GM21515 (cell line): ENCODE data around the gene INTS14.
A peak's percentile ranks its signal among the peaks of the same experiment; 100 is the strongest.

Experiments
- ATAC-seq: cut with Tn5 transposase; IDR thresholded peaks from one replicate; pipeline ENCODE4 v1.9.1; 2021; ENCODE audit not compliant: unreplicated experiment

Gene INTS14

DNA sequence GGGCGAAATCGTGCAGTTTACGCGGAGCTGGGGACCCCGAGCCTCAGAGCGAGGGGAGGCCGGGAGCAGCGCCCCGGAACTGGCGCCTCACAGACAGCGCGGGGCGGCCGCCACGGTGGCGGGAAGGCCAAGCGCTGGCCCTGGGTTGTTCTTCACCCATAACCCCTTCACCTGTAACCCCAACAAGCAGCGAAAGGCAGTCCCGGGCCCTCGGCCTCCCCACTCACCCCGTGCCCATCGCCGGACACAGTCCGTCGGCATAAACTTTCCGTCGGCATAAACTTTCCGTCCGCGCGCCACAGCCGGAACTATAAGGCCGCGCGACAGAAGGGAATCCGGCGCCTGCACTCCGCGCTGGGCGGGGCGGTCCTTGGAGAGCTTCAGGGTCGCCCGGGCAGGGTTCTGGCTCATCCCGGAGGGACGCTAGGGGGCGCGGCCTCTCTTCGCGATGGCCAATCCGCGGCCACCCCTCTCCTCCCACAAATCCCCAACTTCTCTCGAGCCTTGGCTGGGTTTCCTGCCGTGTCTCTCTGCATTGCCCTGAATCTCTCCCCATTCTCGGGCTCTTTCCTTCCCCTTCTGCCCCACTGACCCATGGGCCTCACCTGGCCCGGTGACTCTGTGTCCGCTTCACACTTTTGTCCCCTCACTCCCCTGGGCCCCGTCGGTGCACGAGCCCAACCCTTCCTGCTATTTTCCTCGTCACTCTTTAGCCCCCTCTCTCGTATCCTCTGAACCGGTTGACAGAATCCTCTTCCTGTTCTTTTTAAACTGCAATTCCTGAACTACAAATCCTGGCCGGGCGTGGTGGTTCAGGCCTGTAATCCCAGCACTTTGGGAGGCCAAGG is at the start of gene INTS14:
Gene INTS14, minus strand, starts transcription at position 261 of the 848 bp plus-strand sequence. CDS start 3,751 bp downstream, outside the sequence.
- peak; percentile 86 for ATAC-seq

DNA sequence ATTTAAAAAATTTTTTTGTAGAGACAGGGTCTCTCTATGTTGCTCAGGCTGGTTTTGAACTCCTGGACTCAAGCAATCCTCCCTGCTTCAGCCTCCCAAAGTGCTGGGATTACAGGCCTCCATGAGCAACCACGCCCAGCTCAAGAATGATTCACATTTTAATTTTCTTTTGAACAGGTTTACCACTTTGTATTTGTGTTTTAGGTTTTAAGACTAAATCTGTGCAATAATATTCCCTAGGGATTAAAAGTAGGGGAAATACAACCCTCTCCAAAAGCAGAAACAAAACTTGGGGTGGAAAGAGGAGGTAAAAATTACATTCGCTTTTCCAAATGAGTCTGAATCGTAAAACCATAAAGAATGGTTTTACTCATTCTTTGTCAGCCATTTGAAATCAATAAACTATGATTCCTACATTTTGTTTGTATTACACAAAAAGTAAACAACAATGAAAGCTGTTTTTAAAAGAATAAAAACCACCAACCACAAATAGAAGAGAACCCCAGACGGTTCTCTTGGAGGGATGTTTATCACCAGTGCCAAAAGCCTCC is 48.6 kb upstream of the INTS14 start:
- no peak for ATAC-seq

DNA sequence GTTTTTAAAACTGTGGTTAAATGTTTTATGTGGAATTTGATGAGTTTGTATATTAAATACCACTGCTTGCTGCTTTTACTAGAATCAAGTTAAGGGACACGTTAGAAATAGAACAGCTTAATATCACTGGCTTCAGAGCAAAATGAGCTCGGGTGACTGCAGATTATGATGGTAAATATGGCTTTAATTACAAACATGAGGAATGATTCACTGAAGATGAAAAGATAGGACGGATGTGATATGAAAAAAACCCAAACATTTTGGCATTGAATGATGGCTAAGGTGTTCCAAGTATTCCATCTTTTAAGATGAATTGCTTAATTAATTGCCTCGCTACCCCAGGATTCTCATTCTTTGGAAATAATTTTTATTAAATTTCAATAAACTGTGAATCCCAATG is 44.5 kb upstream of the INTS14 start:
- no peak for ATAC-seq

DNA sequence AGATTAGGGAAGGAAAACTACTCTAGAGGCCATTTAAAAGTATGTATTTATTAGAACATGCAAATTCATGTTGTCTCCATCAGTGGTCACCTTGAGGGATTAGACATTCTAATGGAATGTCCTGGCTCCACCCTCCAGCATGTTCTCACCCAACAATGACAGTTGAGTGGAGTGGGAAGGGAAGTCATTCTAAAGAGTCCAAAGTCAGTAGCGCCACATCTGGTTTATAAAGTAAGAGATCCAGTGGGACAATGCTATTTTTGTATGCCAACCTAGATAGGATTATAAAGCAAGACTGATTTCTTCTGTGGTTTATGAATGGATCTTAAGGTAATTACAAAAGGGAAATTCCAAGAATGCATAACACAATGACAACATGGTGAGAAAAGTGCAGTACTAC is 44.1 kb upstream of the INTS14 start:
- no peak for ATAC-seq

DNA sequence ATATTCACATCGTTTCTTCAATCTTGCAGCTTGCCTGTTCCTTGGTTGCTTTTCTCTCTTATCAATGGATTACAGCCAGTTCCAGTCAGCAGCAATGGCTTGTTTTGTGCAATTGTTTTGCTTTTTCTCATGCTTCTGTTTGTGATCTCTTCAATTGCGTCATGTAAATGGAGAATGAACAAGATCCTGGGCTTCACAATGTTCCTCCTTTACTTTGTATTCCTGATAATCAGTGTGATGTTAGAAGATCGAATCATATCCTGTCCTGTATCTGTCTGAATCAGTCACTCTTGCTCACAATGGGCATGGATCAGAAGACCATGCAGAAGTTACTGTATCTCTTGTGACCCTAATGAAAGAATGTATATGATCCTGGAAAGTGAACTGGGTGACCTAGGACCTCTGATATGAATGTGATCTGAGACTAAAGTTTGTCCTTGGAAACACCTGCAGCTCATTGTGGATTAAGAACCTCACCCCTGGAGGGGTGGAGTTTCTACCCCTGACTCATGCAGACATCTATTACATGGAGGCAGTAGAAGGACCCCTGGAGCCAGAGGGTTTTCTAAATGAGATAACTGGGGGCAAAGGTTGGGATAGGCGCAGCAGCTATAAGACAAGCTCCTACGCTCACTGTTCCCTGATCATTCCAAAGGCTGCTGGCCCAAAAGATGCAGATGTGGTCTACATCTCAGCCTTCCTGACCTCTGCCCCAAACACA is 43.0 kb upstream of the INTS14 start:
- ATAC-seq, result no peak

DNA sequence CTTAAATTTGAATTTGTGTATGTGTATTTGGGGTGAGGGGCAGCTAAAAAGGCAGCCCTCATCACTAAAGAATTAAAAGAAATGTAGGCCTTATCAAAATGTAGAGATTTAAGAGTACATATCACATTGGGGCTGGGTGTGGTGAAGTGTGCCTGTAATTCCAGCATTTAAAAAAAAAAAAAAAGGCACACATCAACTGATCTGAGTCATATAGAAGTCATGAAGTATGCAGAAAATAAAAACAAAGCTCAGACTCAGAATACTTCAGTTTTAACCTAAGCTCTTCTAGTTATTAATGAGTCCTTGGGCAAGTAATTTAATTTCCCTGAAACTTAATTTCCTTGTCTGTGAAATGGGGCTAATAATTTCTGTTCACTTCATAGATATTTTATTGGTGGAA is 42.4 kb upstream of the INTS14 start:
- ATAC-seq, result no peak

DNA sequence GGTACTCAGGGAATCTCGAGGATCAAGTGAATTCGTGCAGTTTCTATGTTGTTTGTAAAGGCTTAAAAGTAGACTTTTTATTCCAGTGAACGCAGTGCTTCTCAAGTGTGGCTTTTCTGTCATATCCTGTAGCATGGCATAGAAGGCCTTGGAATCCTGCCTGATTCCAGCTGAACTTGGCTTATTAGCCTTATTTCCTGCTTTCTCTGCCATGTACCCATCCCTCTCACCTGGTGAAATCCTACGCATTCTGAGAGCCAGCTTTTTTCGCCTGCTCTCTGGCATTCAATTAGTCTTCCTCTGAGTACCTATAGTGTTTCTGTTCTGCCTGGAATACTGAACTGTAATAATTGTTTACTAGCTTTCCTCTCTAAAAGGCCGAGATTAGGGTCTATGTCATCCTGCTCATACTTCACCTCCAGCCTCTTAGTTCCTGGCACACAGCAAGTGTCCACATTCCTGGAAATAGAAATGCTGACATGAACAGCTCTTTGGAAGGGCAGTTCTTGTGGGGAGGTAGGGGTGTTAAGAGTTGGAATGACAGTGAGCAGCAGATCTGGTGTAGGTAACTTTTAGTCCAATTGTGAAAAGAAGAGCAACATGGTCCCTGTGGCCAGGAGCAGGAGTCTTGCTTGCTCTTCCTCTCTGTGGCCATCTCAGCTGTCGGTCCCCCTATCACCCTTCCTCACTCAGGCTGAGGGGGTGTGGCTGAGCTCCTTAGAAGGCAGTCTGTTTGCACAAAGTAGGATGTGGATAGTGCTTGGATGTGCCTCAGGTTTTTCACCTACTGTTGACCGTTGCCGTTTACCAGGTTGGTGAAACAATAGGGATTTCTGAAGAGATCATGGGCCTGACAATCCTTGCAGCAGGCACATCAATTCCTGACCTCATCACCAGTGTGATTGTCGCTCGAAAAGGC is 41.2 kb upstream of the INTS14 start:
- ATAC-seq, result no peak

DNA sequence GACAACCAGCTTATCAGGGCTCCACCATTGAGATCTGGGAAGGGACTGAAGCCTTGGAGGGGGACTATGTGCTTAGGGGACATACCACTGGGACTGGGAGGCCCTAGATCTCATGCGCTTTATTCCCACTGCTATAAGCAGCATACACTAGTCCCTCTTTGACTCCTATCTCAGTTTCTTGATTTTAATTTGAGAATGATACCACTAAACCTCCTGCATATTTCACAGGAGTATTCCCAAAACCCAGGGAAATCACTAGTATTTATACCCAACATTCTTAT is 40.1 kb upstream of the INTS14 start:
- ATAC-seq, result no peak

DNA sequence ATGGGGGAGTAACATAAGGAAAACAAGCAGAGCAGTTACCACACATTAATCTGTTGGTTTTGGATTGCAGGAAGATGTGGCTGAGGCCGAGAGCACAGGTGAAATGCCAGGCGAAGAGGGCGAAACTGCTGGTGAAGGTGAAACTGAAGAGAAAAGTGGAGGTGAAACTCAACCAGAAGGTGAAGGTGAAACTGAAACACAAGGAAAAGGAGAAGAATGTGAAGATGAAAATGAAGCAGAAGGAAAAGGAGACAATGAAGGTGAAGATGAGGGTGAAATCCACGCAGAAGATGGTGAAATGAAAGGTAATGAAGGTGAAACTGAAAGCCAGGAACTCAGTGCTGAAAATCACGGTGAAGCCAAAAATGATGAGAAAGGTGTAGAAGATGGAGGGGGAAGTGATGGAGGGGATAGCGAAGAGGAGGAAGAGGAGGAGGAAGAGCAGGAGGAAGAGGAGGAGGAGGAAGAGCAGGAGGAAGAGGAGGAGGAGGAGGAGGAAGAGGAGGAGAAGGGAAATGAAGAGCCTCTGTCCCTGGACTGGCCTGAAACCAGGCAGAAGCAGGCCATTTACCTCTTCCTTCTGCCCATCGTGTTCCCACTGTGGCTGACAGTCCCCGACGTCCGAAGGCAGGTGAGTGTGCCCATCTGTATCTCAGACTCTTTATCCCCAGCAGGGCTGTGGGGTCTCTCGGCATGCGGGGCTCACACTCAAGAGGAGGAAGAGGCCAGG is 39.5 kb upstream of the INTS14 start:
- no peak for ATAC-seq

DNA sequence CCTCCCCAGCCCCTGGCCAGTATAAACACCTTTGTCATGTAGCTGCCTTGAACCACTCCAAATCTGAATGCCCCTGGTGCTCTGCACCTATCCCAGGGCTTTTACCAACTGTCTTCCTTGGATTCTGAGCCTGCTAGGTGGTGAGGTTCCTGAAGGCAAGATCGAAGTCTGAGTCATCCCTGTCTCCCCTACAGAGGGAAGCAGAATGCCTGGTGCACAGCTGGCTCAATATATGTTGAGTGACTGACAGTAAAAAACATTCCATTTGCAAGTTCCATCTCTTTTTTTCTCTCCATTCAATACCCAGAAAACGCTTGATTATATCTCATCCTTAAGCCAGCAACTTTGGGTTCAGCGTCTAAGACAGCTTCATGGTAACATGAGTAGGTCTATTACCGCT is 35.6 kb upstream of the INTS14 start:
- no peak for ATAC-seq

DNA sequence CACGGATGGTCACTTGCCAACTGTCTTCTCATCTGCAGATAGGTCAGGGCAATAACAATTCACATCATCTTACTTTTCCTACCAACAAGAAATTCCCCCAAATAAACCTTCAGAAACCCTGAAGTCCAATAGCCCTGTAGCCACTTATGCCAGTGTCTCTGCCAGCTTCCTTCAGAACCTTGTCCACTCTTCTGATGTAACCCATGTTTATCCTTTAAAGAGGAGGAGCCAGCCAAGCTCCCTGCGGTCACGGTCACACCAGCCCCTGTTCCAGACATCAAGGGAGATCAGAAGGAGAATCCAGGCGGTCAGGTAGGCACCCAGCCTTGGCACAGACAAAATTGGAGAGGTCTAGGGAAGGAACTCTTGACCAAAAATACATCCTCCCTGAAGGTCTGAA is 34.5 kb upstream of the INTS14 start:
- no peak for ATAC-seq

DNA sequence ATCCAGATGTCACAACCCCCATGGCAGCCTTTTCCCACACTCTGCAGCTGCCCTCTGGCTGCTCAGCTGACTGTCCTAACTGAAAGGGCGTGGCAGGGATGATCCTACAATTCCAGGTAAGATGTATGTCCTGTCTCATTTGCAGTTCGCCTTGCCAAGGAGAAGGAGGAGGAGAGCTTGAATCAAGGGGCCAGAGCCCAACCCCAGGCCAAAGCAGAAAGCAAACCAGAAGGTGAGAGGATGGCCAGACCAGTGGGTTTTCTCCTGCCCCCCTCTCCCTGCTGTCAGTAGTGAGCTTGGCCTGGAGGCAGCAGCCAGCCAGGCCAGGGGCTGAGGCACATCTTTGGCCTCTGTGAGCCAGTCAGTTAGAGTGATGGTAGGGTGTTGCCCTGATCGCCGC is 33.4 kb upstream of the INTS14 start:
- no peak for ATAC-seq

DNA sequence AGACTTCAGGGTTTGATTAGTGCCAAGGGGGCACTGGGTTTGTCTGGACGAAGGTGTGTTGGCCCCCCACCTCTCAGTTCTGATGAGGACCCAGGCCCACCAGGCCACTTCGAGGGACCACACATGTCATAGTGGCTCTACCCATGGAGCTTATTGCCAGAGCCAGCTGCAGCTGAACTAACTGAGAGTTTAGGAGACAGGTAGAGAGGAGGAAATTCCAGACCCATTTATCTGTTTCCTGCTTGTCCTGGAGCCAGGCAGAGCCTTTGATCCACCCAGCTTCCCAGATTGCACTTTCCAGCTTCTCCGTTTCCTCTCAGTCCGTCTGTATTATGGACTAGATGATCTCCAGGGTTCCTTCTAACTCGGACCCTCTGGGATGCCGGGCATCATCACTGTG is 31.7 kb upstream of the INTS14 start:
- no peak for ATAC-seq

DNA sequence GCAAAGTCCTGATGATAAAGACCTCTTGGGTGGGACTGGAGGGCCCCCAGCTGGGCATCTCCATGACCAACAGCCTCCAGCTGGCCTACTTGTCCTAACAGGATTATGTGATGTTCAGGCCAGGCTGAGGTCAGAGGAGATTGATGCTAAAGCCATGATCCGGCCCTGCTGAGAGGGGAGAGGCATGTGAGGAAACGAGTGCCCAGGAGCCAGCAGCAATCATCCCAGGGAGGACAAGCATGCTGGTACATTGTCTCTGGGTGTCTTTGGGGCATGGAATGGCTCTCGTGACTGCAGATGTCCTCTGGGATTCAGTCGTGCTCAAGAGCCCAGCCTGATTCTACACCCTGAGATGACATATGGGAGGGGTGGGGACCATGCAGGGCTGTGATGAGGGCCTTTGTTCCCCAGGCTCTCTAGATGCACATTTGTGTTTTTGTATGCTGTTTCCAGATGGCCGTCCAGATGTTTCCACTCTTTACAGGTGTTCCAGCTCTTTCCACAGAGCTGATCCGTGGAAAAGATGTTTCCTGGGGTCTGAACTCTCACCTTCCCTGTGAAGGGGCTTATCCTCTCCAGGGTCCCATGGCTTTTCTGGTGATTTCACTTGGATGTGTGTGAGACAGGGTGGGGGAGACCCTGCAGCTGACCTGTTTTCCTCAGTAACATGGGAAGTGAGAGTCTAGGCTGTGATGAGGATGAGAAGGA is 31.0 kb upstream of the INTS14 start:
- no peak for ATAC-seq

DNA sequence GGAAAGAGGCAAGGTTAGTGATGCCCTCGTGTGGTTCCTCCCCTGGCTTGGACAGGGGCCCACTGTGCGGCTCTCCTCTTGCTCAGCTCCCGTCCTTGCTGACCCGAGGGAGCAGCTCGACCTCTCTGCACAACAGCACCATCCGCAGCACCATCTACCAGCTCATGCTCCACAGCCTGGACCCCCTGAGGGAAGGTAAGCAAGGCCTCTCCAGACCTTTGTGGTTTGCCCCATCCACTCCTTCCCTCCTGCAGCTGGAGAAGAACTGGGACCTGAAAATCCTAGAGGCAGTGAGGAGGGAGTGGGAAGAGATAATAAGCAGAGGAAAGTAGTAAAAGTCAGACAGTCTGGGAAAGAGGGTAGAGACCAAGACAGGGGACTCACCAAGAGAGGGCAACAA is 28.6 kb upstream of the INTS14 start:
- no peak for ATAC-seq

DNA sequence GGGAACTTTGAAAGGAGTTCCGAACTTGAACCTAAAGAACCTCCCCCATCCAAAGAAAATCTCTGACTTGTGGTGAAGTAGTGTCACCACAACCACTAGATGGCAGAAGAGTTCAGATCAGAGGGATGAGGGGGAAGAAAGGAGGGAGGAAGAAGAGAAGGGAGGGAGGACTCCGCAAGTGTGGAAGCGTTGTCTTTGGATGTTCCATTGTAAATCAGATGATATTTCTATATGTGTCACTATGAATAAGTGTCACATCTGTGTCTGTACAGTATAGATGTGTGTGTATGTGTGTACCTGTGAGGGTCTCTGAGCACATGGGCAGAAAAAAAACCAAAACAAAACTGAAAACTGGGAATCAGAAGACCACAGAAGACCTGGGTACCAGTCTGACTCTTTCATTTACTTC is 27.8 kb upstream of the INTS14 start:
- no peak for ATAC-seq

DNA sequence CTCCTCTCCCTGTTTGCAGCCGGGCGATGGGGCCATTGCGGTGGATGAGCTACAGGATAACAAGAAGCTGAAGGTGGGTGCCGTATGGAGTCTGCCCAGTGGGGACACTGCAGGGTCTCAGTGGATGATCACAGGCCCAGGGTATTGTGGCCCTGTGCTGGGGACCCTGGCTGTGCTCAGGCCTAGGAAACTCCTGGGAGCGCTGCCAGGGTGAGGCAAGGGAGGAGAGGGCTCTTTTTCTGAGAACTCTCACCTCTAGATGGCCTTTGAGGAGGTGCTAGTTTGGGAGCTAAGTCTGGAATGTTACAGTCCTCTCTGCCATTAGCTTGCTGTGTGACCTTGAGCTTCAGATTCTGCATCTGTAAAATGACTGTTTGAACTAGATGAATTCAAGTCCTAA is 27.2 kb upstream of the INTS14 start:
- no peak for ATAC-seq

DNA sequence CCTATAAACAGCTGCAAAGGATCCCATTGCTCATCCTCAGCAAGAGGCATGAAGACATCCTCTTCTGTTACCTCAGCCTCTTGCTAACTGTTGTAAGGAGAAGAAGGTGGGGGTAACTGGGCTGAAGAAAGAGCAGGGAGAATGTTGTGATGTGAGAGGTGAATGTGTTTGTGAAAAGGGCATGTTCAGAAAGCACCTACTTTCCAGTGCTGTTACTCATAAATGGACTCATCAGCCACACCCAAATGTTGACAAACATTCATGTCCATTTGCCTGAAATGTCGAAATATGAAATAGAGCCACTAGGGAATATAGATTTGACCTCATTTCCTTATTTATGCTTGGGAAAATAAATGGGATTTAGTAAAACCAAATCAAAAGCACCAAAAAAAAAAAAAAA is 23.4 kb upstream of the INTS14 start:
- ATAC-seq, result no peak

DNA sequence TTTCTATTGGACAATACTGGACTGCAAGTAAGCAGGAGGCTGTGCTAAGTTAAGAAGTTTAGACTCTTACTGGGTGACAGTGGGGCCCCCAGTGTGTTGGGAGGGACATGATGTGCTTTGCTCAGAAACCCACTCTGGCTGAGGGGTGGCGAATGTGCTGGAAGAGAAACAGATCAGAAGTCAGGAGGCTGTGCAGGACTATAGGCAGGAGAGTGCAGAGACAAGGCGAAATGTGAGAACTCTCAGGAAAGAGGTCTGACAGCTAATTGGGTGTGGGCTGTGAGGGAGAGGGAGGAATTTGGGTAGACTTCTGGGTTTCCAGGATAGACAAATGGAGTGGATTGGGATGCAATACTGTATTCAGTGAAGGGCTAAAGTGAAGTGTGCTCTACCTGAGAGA is 22.8 kb upstream of the INTS14 start:
- ATAC-seq, result no peak

DNA sequence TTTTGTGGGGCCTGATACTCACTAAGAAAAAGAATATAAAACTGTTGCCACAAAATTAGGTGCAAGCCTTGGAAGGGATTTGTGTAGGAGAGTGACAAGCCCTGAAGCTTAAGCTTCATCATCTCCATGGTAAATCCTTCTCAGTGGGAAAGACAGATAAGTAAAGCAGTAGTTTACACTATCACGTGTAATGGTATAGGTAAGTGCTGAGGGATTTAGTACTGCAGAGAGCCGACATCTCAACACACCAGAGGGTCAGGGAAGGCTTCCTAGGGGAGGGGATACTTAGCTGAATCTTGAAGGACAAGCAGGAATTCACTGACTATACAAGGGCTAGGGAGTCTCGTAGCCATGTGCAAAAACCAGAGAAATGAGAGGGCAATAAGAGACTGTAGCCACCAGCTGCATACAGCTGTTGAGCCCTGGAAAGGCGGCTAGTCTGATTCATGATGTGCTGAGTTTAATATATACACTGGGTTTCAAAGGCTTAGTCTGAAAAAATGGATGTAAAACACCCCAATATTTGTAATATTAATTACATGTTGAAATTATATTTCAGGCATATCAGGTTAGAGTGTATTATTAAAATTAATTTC is 21.9 kb upstream of the INTS14 start:
- ATAC-seq, result no peak
